Activated T-helper 1 cell treated with anti-CD3 and anti-CD28 coated beads, Interleukin-12 subunit alpha, Interleukin-12 subunit beta, Interleukin-2, Interleukin-4 antibody, amounts not matched to agents 30 ng/mL and 10 ng/mL and 1 ng/mL, durations not matched to agents 14 hours and 24 hours and 36 hours (primary cell): ENCODE results near the gene ITK. TPM values are rescaled to one million over a fixed set of nuclear protein-coding genes. Genes with fewer than 3 reads are reported as not detected.

ENCODE experiments used
- DNase-seq: peaks from one replicate; pipeline ENCODE4 v3.0.0; 2021; ENCODE audit warnings: low spot score
- H3K27ac Mint-ChIP-seq: one replicate; pipeline ENCODE4 v1.8.0; 2021; ENCODE audit warnings: mild to moderate bottlenecking, mixed read lengths
- H3K27me3 Mint-ChIP-seq: one replicate; pipeline ENCODE4 v1.8.0; 2022; ENCODE audit warnings: mild to moderate bottlenecking, moderate library complexity, mixed read lengths; ENCODE audit not compliant: insufficient read depth
- H3K36me3 Mint-ChIP-seq: one replicate; pipeline ENCODE4 v1.8.0; 2021; ENCODE audit warnings: low read depth, mixed read lengths
- H3K4me1 Mint-ChIP-seq: one replicate; pipeline ENCODE4 v1.8.0; 2021; ENCODE audit warnings: low read depth, mixed read lengths
- H3K4me3 Mint-ChIP-seq: one replicate; pipeline ENCODE4 v1.8.0; 2021; ENCODE audit warnings: mild to moderate bottlenecking, moderate library complexity, mixed read lengths
- H3K9me3 Mint-ChIP-seq: one replicate; pipeline ENCODE4 v1.8.0; 2021; ENCODE audit warnings: mixed read lengths
- intact Hi-C: fragments of 100-400 bp; cut with micrococcal nuclease; formaldehyde crosslinking; loops from one replicate; pipeline ENCODE4 v1.15.1; 2024
- total RNA-seq: library from RNA; stranded (reverse); gene quantifications from 2 replicates; pipeline ENCODE4 v1.2.3, GENCODE V29; 2022

The ITK gene
- total RNA-seq, 1 donor from 2014 or later = 259 TPM

DNA sequence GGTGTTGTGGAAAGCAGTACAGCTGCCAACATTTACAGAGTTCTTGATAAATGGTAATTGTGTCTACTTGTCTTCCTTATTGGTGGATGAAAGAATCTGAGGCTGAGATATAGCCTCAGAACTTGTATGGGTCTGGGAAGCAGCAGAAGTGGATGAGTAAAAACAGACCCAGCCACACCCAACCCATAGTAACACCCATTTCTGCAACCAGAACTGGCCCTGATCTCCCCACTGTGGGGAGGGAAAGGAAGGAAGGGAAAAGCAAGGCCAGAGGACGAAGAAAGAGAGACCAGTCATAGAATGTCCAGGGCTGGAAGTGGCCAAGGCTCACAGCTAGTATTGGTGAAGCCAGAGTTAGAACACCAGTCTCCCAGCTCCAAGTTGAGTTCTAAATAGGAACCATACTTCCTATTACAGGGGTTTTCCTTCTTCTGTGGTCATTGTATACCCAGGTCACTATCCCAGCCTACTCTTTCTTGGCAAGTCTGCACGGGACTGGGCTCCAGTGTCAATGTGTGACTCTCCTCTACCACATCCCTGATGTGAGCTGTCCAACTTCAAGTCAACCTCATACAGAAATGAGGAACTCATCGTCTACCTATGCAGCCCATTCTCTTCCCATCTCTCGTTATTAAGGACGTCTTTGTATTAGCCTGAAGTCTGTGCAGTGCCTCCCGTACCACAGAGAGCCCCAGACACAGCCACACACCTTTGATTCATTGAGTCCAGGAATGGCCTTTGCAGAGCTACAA is 35.9 kb downstream of the ITK start:
- intact Hi-C loops = loop anchor here (1.0 kb wide), 1 partner anchor 9 kb away; no protein-coding TSS in a partner anchor
- no peaks in the 10 kb centered on the region for H3K27me3 Mint-ChIP-seq
- peak overlapping the region; percentile 57 for H3K4me3 Mint-ChIP-seq
- H3K36me3 Mint-ChIP-seq = peaks cover 83% of the 10 kb centered on the region
- peak overlapping the region; percentile 93 for H3K27ac Mint-ChIP-seq
- DNase-seq = no peak
- H3K4me1 Mint-ChIP-seq = peaks cover 92% of the 10 kb centered on the region
- H3K9me3 Mint-ChIP-seq = no peaks in the 10 kb centered on the region

DNA sequence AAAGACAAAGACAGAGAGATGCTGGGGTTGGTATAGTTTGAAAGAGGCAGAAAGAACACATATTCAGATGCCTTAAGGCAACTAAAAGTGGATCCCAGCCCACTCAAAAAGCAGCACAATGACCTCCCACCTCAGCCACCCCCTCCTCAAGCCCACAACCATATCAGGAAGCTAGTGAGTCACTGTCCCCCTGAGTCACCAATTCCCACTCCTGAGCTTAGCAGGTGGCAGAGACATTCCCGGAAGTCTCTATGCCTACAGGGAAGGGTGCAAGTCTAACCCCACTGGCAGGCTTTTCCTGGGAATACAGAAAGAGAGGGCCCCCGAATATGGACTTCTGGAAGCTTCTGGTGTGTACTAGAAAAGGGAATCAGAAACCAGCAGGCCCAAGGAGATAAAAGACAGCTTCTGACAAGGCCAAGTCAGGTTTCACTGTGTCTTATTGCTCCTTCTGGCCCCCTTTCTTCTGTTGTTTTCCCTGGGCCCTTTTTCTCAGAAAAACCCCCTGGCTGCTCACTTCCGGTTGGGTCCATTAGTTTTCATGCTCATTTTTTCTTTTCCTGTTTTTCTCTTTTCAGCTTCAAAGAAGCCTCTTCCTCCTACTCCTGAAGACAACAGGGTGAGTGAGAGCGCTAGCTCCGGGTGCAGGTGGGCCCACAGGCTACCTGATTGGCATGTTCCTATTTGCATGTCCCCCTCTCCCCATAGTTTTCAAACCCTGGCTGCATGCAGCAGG is 36.8 kb downstream of the ITK start:
- H3K4me3 Mint-ChIP-seq = peak overlapping the region; percentile 74
- H3K4me1 Mint-ChIP-seq = peaks cover 92% of the 10 kb centered on the region
- no peaks in the 10 kb centered on the region for H3K27me3 Mint-ChIP-seq
- no peak for DNase-seq
- intact Hi-C loops = no loop called here
- H3K27ac Mint-ChIP-seq = peak overlapping the region; percentile 93
- peaks cover 82% of the 10 kb centered on the region for H3K36me3 Mint-ChIP-seq
- H3K9me3 Mint-ChIP-seq = no peaks in the 10 kb centered on the region

- Mint-ChIP-seq H3K27ac (peak overlapping the region; percentile 93), H3K9me3 (no peaks in the 10 kb centered on the region), H3K27me3 (no peaks in the 10 kb centered on the region), H3K4me1 (peaks cover 81% of the 10 kb centered on the region), H3K4me3 (peak overlapping the region; percentile 41), H3K36me3 (peaks cover 73% of the 10 kb centered on the region)
- intact Hi-C loops = loop anchor here (1.0 to 5.0 kb wide), 3 partner anchors 9 to 817 kb away; no protein-coding TSS in a partner anchor
- DNase-seq = peak; percentile 43
Observed at GRCh38 chr5:157219491-157220271, 39.0 kb downstream of the ITK start.

DNA sequence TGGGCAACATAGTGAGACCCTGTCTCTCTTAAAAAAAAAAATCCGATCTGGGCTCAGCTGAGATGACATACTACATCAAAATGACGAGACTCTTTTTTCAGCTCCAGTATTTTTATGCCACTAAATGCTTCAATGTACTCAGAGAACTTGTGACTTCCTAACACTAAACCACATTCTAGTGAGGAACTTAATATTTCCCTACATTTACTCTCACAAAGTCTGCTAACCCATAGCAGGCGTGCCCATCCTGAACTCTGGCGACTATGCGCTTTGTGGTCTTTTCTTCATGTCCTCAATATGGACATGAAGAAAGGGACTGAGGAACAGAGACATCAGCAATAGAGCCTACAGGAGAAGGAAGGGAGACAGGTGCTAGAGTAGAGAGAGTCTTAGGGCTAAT is 41.3 kb downstream of the ITK start:
- no peaks in the 10 kb centered on the region for H3K9me3 Mint-ChIP-seq
- H3K27me3 Mint-ChIP-seq = no peaks in the 10 kb centered on the region
- peak overlapping the region; percentile 94 for H3K27ac Mint-ChIP-seq
- no peak for DNase-seq
- H3K4me3 Mint-ChIP-seq = peak overlapping the region; percentile 63
- intact Hi-C loops = loop anchor here (1.0 to 5.0 kb wide), 14 partner anchors 9 to 820 kb away; partner anchors contain the start of gene CLINT1
- peaks cover 79% of the 10 kb centered on the region for H3K4me1 Mint-ChIP-seq
- peaks cover 72% of the 10 kb centered on the region for H3K36me3 Mint-ChIP-seq

DNA sequence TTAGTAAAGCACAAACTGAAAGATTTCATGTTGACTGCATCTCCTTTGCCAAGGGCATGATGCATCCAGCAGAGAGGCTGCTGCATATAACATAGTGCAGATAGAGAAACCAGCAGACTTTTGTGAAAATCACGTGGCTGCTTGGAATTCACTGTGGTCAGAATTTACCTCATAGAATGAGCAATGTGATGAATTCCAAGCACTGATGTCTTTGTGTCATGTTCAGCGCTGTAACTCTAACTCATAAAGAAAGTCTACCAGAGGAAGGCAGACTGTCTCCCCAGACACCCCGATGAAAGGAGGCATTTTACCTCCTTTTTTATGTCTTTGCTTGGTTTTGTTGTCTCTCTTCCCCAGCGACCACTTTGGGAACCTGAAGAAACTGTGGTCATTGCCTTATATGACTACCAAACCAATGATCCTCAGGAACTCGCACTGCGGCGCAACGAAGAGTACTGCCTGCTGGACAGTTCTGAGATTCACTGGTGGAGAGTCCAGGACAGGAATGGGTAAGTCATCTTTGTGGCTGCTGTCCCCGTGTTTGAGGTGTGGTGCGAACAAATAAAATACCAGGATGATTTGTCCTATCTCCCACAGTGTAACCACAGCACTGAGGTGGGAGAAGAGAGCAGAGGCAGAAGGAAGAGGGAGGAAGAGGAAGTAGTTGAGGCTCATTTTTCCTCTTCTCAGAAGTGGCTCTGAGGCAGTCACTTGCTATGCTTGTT is 42.0 kb downstream of the ITK start:
- H3K4me1 Mint-ChIP-seq = peaks cover 72% of the 10 kb centered on the region
- intact Hi-C loops = loop anchor here (1.0 to 5.0 kb wide), 14 partner anchors 9 to 820 kb away; partner anchors contain the start of gene CLINT1

GRCh38 chr5:157225469-157226422 is 45.1 kb downstream of the ITK start:
- Mint-ChIP-seq H3K27ac (peak overlapping the region; percentile 90), H3K36me3 (peaks cover 57% of the 10 kb centered on the region), H3K4me3 (peak overlapping the region; percentile 79), H3K9me3 (no peaks in the 10 kb centered on the region), H3K4me1 (peaks cover 47% of the 10 kb centered on the region), H3K27me3 (no peaks in the 10 kb centered on the region)
- DNase-seq = no peak
- intact Hi-C loops = loop anchor here (1.0 kb wide), 1 partner anchor 9 kb away; no protein-coding TSS in a partner anchor

More for the DNA sequence above, 42.0 kb downstream of the ITK start:
- Mint-ChIP-seq H3K9me3 (no peaks in the 10 kb centered on the region), H3K27me3 (no peaks in the 10 kb centered on the region), H3K27ac (peak overlapping the region; percentile 94), H3K36me3 (peaks cover 72% of the 10 kb centered on the region), H3K4me3 (peak overlapping the region; percentile 83)
- peak; percentile 77 for DNase-seq

DNA sequence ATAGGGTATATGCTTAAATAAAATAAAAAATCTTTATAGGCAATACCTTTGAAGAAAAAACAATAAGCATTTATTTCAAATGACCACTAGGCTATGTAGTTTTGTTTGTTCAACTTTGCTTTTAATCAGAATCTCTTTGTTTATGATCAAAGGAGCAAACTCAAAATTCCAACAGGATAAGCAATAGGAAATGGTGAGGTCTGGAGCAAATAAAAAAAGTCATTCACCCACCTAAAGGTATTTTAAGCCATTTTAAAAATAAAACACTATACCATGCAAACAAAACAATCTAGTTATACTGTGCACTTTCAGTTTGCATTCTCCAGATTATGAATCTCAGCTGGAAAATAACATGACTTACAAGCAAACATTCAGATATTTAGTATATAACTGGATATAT is 50.0 kb downstream of the ITK start:
- H3K36me3 Mint-ChIP-seq = peaks cover 58% of the 10 kb centered on the region
- DNase-seq = no peak
- H3K27ac Mint-ChIP-seq = no peak overlapping the region
- no peaks in the 10 kb centered on the region for H3K27me3 Mint-ChIP-seq
- H3K4me3 Mint-ChIP-seq = no peak overlapping the region
- H3K9me3 Mint-ChIP-seq = no peaks in the 10 kb centered on the region
- intact Hi-C loops = loop anchor here (2.0 kb wide), 1 partner anchor 16 kb away; no protein-coding TSS in a partner anchor
- peaks cover 34% of the 10 kb centered on the region for H3K4me1 Mint-ChIP-seq

GRCh38 chr5:157232706-157233105 is 52.1 kb downstream of the ITK start:
- intact Hi-C loops = no loop called here
- peaks cover 35% of the 10 kb centered on the region for H3K4me1 Mint-ChIP-seq
- H3K36me3 Mint-ChIP-seq = peaks cover 56% of the 10 kb centered on the region
- H3K27me3 Mint-ChIP-seq = no peaks in the 10 kb centered on the region
- no peak overlapping the region for H3K4me3 Mint-ChIP-seq
- no peaks in the 10 kb centered on the region for H3K9me3 Mint-ChIP-seq
- no peak for DNase-seq
- H3K27ac Mint-ChIP-seq = peak overlapping the region; percentile 46

GRCh38 chr5:157233515-157233914 is 52.9 kb downstream of the ITK start:
- H3K9me3 Mint-ChIP-seq = no peaks in the 10 kb centered on the region
- H3K4me3 Mint-ChIP-seq = no peak overlapping the region
- DNase-seq = no peak
- H3K4me1 Mint-ChIP-seq = peaks cover 37% of the 10 kb centered on the region
- intact Hi-C loops = no loop called here
- no peaks in the 10 kb centered on the region for H3K27me3 Mint-ChIP-seq
- peak overlapping the region; percentile 46 for H3K27ac Mint-ChIP-seq
- H3K36me3 Mint-ChIP-seq = peaks cover 62% of the 10 kb centered on the region

DNA sequence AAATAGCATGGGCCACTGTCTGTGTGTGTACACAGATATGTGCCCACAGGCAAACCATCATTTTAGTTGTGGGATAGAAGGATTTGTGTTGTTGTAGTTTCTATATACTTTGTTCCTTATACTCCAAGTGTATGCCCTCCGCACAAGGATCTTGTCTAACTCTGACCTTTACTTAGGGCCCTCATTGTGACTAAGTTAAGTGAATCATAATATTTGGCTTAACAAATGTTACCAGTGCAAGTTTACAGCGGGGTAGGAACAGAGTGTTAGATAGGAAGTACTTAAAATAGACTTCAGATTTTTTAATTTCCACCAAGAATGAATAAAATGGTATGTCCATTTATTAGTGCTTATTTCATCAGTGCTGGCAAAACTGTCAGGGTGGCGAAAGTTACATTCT is 55.8 kb downstream of the ITK start:
- Mint-ChIP-seq H3K4me3 (no peak overlapping the region), H3K9me3 (no peaks in the 10 kb centered on the region), H3K36me3 (peaks cover 74% of the 10 kb centered on the region), H3K27ac (no peak overlapping the region), H3K4me1 (peaks cover 31% of the 10 kb centered on the region), H3K27me3 (no peaks in the 10 kb centered on the region)
- intact Hi-C loops = no loop called here
- DNase-seq = no peak

- no peak overlapping the region for H3K27ac Mint-ChIP-seq
- no peaks in the 10 kb centered on the region for H3K27me3 Mint-ChIP-seq
- peaks cover 83% of the 10 kb centered on the region for H3K36me3 Mint-ChIP-seq
- no peak overlapping the region for H3K4me3 Mint-ChIP-seq
- no peak for DNase-seq
- no peaks in the 10 kb centered on the region for H3K9me3 Mint-ChIP-seq
- intact Hi-C loops = no loop called here
- H3K4me1 Mint-ChIP-seq = peaks cover 52% of the 10 kb centered on the region
Observed at GRCh38 chr5:157241483-157241882, 60.8 kb downstream of the ITK start.
